GM18858 (cell line): ENCODE results near the gene DYNLT1.
"Not testable (repeated sequence)": the region's sequence is repeated elsewhere in the genome, so short reads cannot be mapped to it uniquely, and the experiment has no call there.

Experiments
- ATAC-seq: cut with Tn5 transposase; IDR thresholded peaks from one replicate; pipeline ENCODE4 v1.9.1; 2021; ENCODE audit not compliant: unreplicated experiment

The DYNLT1 gene

DNA sequence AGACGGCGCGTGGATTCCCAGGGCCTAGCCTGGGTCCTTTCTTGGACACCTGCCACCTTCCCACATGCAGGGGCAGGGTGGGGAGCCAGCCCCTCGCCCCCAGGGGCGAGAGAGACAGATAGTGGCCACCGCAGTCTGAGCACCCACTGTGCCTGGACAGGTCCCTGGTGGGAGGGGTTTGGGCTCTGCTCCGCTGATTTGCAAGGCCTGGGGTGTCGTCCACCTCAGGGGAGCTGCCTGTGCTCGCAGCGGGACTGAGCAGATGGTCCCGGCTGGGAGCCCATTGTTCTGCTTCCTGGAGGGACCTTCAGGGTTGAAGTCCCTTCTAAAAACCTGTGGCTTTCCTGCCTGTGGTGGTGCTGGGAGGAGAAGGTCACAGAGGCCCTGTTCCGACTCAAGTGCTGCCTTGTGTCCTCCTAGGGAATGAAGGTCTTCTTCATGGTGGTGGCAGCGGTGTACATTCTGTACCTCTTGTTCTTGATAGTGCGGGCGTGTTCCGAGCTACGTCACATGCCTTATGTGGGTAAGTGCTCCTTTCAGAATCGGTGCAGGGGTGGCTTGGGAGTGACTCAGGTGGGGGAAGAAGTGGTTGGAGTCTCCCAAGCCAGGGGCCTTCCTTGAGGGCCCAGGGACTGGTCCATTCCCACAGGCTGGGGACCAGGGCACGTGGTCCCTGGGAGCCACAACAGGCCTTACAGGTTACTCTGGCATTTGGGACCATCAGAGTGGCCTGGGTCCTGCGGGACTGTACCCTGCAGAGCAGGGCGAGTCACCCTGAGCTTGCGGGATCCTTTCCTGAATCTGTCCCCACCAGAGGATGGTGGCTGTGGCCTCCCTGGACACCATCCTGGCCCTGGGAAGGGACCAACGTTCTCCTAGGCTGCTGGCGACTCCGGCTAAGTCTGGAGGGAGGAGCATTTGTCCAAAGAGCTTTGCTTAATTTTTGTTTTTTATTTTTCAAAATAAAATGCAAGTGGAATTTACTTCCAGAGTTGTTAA, 19.6 kb downstream of the DYNLT1 start:
- ATAC-seq: no peak

DNA sequence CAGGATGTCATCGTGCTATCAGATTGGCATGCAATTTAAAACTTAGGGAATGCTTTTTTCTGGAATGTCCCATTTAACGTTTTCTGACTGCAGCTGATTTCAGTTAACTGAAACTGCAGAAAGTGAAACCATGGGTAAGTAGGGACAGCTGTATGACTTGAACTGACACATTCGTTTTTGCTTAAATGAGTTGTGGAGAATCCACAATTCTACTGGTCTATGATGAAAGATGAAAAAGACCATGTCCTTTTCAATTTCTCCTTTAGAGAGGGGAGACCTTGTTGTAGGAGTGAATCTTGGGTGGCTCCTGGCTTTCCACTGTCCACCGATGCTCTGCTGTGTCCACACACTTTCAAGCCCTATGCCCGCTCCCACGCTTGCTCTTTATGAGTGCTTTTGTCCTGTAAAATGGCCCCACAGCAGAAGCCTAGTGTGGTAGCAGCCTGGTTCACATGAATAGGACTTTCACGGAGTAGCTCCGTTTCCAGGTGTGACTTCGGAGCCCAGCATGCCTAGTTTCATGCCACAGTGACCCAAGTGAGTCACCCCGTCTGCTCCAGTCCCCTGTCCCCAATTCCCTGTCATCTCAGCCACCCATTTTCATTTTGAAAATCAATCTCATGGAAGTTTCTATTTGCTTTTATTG, 21.9 kb downstream of the DYNLT1 start:
- no peak for ATAC-seq

DNA sequence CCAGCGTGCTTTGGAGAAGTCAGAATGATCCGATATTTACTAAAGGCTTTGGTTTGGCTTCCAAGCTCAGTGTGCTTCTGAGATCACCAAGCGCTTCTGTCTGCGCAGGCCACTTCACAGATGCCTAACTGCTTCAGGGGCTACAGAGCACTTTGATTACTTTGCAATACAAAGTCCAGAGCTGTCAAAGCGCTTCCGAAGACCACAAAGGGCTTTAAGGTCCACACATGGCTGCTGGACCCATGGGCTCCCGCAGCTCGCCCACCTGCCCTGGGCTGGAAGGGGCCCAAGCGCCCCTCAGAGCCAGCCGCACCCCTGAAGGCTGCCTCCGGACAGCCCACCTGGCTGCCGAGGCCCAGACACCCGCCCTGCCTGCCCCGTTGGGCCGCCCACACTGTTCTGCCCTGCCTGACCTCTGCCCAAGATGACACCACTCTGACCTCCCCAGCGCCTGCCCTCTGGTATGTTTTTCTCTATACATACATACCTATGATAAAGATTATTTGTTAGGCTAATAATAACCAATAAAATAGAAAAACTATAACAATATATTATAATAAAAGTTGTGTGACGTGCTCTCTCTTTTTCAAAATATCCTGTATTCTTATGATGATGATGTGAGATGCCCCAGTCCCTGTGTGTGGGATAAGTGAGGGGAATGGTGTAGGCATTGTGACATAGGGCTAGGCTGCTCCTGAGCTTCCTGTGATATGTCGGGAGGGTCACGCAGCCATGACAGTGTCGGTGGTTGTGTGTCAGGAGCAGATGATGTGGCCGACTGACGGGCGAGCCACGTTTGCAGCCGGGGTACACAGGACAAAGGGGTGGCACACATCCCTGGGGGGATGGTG, 22.6 kb downstream of the DYNLT1 start:
- no peak for ATAC-seq

- ATAC-seq: no peak
Measured at GRCh38 chr6:158620963-158621693, 23.4 kb downstream of the DYNLT1 start.

- no peak for ATAC-seq
Measured at GRCh38 chr6:158619922-158620801, 24.4 kb downstream of the DYNLT1 start.

DNA sequence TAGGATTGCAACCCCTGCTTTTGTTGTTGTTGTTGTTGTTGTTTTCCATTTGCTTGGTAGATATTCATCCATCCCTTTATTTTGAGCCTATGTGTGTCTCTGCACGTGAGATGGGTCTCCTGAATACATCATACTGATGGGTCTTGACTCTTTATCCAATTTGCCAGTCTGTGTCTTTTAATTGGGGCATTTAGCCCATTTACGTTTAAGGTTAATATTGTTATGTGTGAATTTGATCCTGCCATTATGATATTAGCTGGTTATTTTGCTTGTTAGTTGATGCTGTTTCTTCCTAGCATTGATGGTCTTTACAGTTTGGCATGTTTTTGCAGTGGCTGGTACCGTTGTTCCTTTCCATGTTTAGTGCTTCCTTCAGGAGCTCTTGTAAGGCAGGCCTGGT, 26.3 kb downstream of the DYNLT1 start:
- ATAC-seq: not testable (repeated sequence)

DNA sequence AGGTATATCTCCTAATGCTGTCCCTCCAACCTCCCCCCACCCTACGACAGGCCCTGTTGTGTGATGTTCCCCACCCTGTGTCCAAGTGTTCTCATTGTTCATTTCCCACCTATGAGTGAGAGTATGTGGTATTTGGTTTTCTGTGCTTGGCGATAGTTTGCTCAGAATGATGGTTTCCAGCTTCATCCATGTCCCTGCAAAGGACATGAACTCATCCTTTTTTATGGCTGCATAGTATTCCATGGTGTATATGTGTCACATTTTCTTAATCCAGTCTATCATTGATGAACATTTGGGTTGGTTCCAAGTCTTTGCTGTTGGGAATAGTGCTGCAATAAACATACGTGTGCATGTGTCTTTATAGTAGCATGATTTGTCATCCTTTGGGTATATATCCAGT, 29.9 kb downstream of the DYNLT1 start:
- not testable (repeated sequence) for ATAC-seq

DNA sequence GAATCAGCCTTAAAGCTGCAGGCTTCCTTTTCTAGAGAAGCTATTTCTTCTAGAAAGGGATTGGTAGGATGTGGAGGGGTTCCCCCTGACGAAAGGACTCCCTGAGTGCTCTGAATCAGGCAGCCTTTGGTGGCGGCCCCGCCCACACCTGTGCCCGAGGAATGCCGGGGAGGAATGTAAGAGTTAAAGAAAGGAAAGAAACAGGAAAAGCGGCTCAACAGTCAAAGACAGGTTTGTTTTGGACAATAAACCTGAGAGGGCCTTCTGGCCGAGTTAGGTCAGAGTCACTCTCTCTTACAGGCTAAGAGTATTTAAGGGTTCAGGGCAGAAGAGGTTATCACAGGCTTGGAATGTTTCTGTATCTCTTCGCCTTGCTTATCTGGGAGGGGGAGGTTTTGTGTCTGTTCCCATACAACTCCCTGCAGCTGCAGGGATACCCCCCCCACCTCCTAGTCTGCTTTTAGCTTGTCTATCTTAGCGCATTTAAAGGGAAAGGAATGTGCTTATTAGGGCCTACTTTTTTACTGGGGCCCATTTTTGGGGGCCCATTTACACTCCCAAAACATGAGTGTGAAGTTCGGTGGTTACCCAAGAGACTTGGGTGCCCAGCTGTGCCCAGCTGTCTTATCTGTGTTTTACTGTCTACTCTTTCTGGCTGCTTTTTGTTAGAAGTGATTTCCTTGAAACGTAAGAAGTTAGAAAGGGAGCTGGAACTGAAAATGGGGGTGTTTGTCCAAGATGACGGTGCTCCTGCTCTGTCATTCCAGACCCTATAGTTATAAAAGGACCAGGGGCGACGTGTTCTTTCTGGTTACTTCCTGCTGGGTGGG, 32.8 kb downstream of the DYNLT1 start:
- ATAC-seq: no peak

DNA sequence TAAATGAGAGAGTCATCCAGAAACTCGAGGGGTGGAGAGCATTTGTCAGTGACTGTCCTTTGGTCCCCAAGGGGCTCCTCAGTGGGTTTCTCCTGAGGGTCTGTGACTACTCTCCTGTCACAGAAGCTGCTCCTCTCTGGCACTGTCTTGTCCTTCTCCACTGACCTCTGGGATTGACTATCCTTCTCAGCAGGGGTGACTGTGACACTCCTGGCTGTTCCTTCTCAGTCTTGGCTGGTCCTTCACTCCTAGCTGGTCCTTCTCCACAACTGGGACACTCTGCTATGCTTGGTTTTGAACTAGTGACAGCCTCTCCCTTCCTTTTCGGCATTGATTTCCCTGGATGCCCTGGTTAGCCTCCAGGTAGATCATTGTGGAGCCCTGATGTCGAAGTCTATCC, 33.5 kb downstream of the DYNLT1 start:
- ATAC-seq: no peak

GRCh38 chr6:158610319-158610968, 34.1 kb downstream of the DYNLT1 start:
- ATAC-seq: no peak

GRCh38 chr6:158609455-158610155, 34.9 kb downstream of the DYNLT1 start:
- ATAC-seq: no peak

GRCh38 chr6:158608221-158608620, 36.3 kb downstream of the DYNLT1 start:
- ATAC-seq: no peak

GRCh38 chr6:158607411-158608170, 37.0 kb downstream of the DYNLT1 start:
- ATAC-seq: no peak

GRCh38 chr6:158606935-158607334, 37.6 kb downstream of the DYNLT1 start:
- no peak for ATAC-seq

DNA sequence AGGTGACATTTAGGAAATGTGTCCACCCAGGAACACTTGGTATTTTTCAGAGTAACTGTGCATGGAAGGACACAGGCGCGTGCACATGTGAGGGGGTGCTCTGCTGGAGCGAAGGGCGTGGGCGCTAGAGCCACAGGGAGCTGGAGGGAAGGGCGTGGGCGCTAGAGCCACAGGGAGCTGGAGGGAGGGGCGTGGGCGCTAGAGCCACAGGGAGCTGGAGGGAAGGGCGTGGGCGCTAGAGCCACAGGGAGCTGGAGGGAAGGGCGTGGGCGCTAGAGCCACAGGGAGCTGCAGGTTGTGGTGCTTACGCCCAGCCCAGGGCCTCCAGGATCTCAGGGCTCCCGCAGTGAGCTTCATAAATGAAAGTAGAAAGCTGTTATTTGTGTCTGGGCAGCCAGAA, 38.5 kb downstream of the DYNLT1 start:
- not testable (repeated sequence) for ATAC-seq

- no peak for ATAC-seq
Measured at GRCh38 chr6:158605266-158605878, 39.2 kb downstream of the DYNLT1 start.

GRCh38 chr6:158604048-158604406, 40.5 kb downstream of the DYNLT1 start:
- ATAC-seq: no peak
